IMR-90 (cell line): ENCODE results near the gene ZNF469. TPM values are rescaled to one million over a fixed set of nuclear protein-coding genes. Genes with fewer than 3 reads are reported as not detected.

Experiments
- ATAC-seq: fragments of 200-7000 bp; cut with Tn5 transposase; 2 replicates; pipeline ENCODE4 v1.9.1; 2020; ENCODE audit warnings: low read depth, mild to moderate bottlenecking, moderate library complexity
- BruUV-seq: library from RNA; stranded (reverse); fragments of 400-500 nt; replicated peaks from 2 replicates; lab custom pipeline; 2021; lab: Mats Ljungman, UMichigan
- CTCF ChIA-PET: fragments of 300-600 bp; formaldehyde crosslinking; extraction: SDS; loops from one replicate; lab custom pipeline; 2021; ENCODE audit warnings: antibody characterized with exemption; lab: Yijun Ruan, JAX
- POLR2A ChIA-PET: fragments of 300-600 bp; sonication (Branson Sonifier 250); formaldehyde crosslinking; loops from one replicate; lab custom pipeline; 2022; ENCODE audit warnings: antibody characterized with exemption; ENCODE audit not compliant: unreplicated experiment; lab: Charles Lee
- DNase-seq: peaks from one replicate; pipeline ENCODE4 v3.0.0; 2013
- H2AFZ ChIP-seq: replicated peaks from 2 replicates; pipeline ENCODE3; 2013; ENCODE audit warnings: low read length, mild to moderate bottlenecking; ENCODE audit not compliant: poor library complexity
- H2AK5ac ChIP-seq: 2 replicates; pipeline ENCODE4 v1.6.1; 2013; ENCODE audit warnings: low read depth, low read length, inconsistent platforms
- H2AK9ac ChIP-seq: replicated peaks from 2 replicates; pipeline ENCODE3; 2013; ENCODE audit warnings: mild to moderate bottlenecking, low read depth, low read length, moderate library complexity; ENCODE audit not compliant: poor library complexity
- H2BK120ac ChIP-seq: 2 replicates; pipeline ENCODE4 v1.6.1; 2013; ENCODE audit warnings: low read depth, low read length, inconsistent platforms
- H2BK15ac ChIP-seq: 3 replicates; pipeline ENCODE4 v1.6.1; 2013; ENCODE audit warnings: low read depth, low read length, inconsistent platforms
- H2BK20ac ChIP-seq: 2 replicates; pipeline ENCODE4 v1.6.1; 2013; ENCODE audit warnings: low read depth, mild to moderate bottlenecking, inconsistent platforms, low read length, moderate library complexity
- H2BK5ac ChIP-seq: 2 replicates; pipeline ENCODE4 v1.6.1; 2013; ENCODE audit warnings: mild to moderate bottlenecking, low read depth, low read length, inconsistent platforms; ENCODE audit not compliant: poor library complexity, severe bottlenecking
- H3K14ac ChIP-seq: replicated peaks from 2 replicates; pipeline ENCODE4 v1.6.1; 2013; ENCODE audit warnings: low read depth, low read length, inconsistent platforms
- H3K18ac ChIP-seq: 2 replicates; pipeline ENCODE4 v1.6.1; 2013; ENCODE audit warnings: low read depth, low read length, control low read depth
- H3K23ac ChIP-seq: 2 replicates; pipeline ENCODE4 v1.6.1; 2013; ENCODE audit warnings: low read depth, low read length, inconsistent platforms
- H3K27ac ChIP-seq: 2 replicates; pipeline ENCODE4 v1.5.1; 2013; ENCODE audit warnings: mild to moderate bottlenecking, control low read depth, low read length; ENCODE audit not compliant: insufficient read depth
- H3K27me3 ChIP-seq: 2 replicates; pipeline ENCODE4 v1.6.1; 2013; ENCODE audit warnings: low read length; ENCODE audit not compliant: control insufficient read depth, insufficient read depth
- H3K36me3 ChIP-seq: 2 replicates; pipeline ENCODE4 v1.6.1; 2013; ENCODE audit warnings: low read length, mixed read lengths; ENCODE audit not compliant: control insufficient read depth, insufficient read depth
- H3K4ac ChIP-seq: 2 replicates; pipeline ENCODE4 v1.6.1; 2013; ENCODE audit warnings: low read depth, low read length, inconsistent platforms
- H3K4me1 ChIP-seq: 2 replicates; pipeline ENCODE4 v1.6.1; 2013; ENCODE audit warnings: low read length, mixed read lengths; ENCODE audit not compliant: control insufficient read depth, insufficient read depth
- H3K4me2 ChIP-seq: 2 replicates; pipeline ENCODE4 v1.6.1; 2013; ENCODE audit warnings: low read depth, mild to moderate bottlenecking, control low read depth, low read length, moderate library complexity
- H3K4me3 ChIP-seq: 2 replicates; pipeline ENCODE4 v1.5.1; 2013; ENCODE audit warnings: low read depth, mild to moderate bottlenecking, control low read depth, low read length, moderate library complexity; ENCODE audit not compliant: insufficient read depth
- H3K56ac ChIP-seq: 2 replicates; pipeline ENCODE4 v1.6.1; 2013; ENCODE audit warnings: low read length, inconsistent platforms; ENCODE audit not compliant: insufficient read depth; ENCODE audit errors: extremely low read depth
- H3K79me1 ChIP-seq, 2 experiments: 2 replicates each; pipeline ENCODE4 v1.6.1; 2013; ENCODE audit warnings: low read length in 2 of 2, inconsistent platforms in 1 of 2, low read depth in 1 of 2
- H3K9ac ChIP-seq: 2 replicates; pipeline ENCODE4 v1.6.1; 2013; ENCODE audit warnings: low read depth, low read length, control low read depth
- H3K9me1 ChIP-seq: 2 replicates; pipeline ENCODE4 v1.6.1; 2013; ENCODE audit warnings: low read length, inconsistent platforms; ENCODE audit not compliant: insufficient read depth
- H3K9me3 ChIP-seq: 2 replicates; pipeline ENCODE4 v1.6.1; 2013; ENCODE audit warnings: low read length; ENCODE audit not compliant: control insufficient read depth, insufficient read depth
- H4K20me1 ChIP-seq: 2 replicates; pipeline ENCODE4 v1.6.1; 2013; ENCODE audit warnings: low read length, inconsistent platforms; ENCODE audit not compliant: insufficient read depth
- H4K5ac ChIP-seq: 2 replicates; pipeline ENCODE4 v1.6.1; 2013; ENCODE audit warnings: mild to moderate bottlenecking, low read depth, low read length, control low read depth
- H4K8ac ChIP-seq, 2 experiments: 2 replicates each; pipeline ENCODE4 v1.6.1; 2013; ENCODE audit warnings: low read depth in 2 of 2, low read length in 2 of 2, control low read depth in 1 of 2, inconsistent platforms in 1 of 2
- H4K91ac ChIP-seq: 2 replicates; pipeline ENCODE4 v1.6.1; 2013; ENCODE audit warnings: low read depth, low read length, inconsistent platforms; ENCODE audit not compliant: insufficient read depth
- MXI1 ChIP-seq: IDR thresholded peaks from 2 replicates; pipeline ENCODE4 v1.6.1; 2012; ENCODE audit warnings: low read depth, mild to moderate bottlenecking, low read length, moderate library complexity, borderline replicate concordance
- NFE2L2 ChIP-seq: fragments of 150-350 bp; IDR thresholded peaks from 2 replicates; pipeline ENCODE4 v1.6.1; 2016; ENCODE audit warnings: low read depth, mild to moderate bottlenecking, low read length
- POLR2A ChIP-seq: IDR thresholded peaks from 2 replicates; pipeline ENCODE4 v1.6.1; 2012; ENCODE audit warnings: mild to moderate bottlenecking, low read depth, low read length
- WGBS, 2 experiments: methylation state at CpG; one replicate each; pipeline versions ENCODE4 v1.1.5 to v1.1.7; 2013; ENCODE audit warnings: missing lambda C conversion rate in 2 of 2; ENCODE audit not compliant: insufficient read length in 1 of 2; ENCODE audit errors: extremely low coverage in 2 of 2; 5-methylcytosine and 5-hydroxymethylcytosine counted together
- dilution Hi-C: fragments of 300-500 bp; cut with HindIII; formaldehyde crosslinking; loops from one replicate; pipeline ENCODE4 v1.14.3; 2018; ENCODE audit warnings: low sequenced_read_pairs; ENCODE audit not compliant: unreplicated experiment
- in situ Hi-C: fragments of 300-500 bp; cut with MboI; formaldehyde crosslinking; loops from 3 replicates; pipeline ENCODE4 v1.14.3; 2019; ENCODE audit warnings: low sequenced_read_pairs, inconsistent platforms, mixed read lengths
- intact Hi-C: fragments of 100-400 bp; cut with micrococcal nuclease; formaldehyde crosslinking; loops from 2 replicates; pipeline ENCODE4 v1.10.0; 2022
- polyA plus RNA-seq, 3 experiments: library from polyadenylated mRNA; depleted of rRNA; stranded (reverse); fragments of >200 nt; gene quantifications; 2 replicates each; pipeline ENCODE4 v1.2.3, GENCODE V29; 2012; ENCODE audit warnings: low replicate concordance in 1 of 3
- total RNA-seq: library from RNA; depleted of rRNA; stranded (reverse); fragments of >200 nt; gene quantifications from 2 replicates; pipeline ENCODE4 v1.2.3, GENCODE V29; 2012

ZNF469 gene
- total and polyA plus RNA-seq, 2 of the 4 experiments (the other 2 are of a cell fraction) = 1.1 to 13.3 TPM

DNA sequence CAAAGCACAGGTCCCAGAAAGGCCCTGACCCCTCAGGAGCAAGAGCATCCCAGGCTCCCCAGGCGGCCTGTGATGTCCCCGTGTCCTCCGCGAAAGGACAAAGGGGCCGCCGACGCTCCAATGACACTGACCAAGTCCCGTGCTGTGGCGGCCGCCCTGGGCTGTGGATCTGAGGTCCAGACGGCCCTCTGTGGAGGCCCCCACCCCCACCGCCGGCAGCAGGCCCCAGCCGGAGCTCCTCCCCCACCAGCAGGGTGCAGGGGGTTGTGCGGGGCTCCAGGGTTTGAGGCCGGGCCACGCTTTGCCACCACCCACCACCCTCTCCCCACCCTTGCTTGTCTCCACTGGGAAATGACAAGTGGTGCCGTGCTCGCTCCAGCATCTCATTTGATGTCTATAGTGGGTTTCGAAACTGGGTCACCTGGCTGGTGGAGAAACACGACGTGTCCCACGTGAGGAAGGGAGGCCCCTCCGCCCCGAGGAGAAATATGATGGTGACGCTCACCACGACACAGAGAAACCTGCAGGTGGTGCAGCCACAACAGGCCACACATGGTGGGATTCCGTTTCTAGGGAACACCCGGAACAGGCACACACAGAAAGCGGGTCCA is 31.2 kb upstream of the ZNF469 start:
- in situ Hi-C loops (no loop called here), dilution Hi-C loops (no loop called here), intact Hi-C loops (no loop called here)
- H3K18ac ChIP-seq = no peak overlapping the region
- H3K56ac ChIP-seq = no peak overlapping the region
- no peak overlapping the region for H3K4me3 ChIP-seq
- H2BK20ac ChIP-seq = no peak overlapping the region
- H4K20me1 ChIP-seq = no peaks in the 10 kb centered on the region; the same call in 1 of the 2 replicates
- H4K91ac ChIP-seq = peak overlapping the region; percentile 15; the same call in 1 of the 2 replicates
- no peak overlapping the region for H3K9ac ChIP-seq
- H3K27ac ChIP-seq = no peak overlapping the region
- peak overlapping the region; percentile 14 for H2AFZ ChIP-seq
- peaks cover 12% of the 10 kb centered on the region for H3K9me1 ChIP-seq
- peak overlapping the region; percentile 3; the same call in 1 of the 2 replicates for H2AK5ac ChIP-seq
- CTCF ChIA-PET = no interaction called here
- no peak overlapping the region for H3K14ac ChIP-seq
- H2BK5ac ChIP-seq = no peak overlapping the region
- peak overlapping the region; percentile 15; the same call in 1 of the 2 replicates for H2BK120ac ChIP-seq
- no peaks in the 10 kb centered on the region for H3K36me3 ChIP-seq
- no peak overlapping the region for H2BK15ac ChIP-seq
- H3K27me3 ChIP-seq = no peaks in the 10 kb centered on the region; the same call in 1 of the 2 replicates
- no peak overlapping the region for H4K5ac ChIP-seq
- no TSS peak for BruUV-seq
- 0 out of 2 replicates have a peak, but pooled peaks cover 2% of the 10 kb centered on the region for H3K4me1 ChIP-seq
- DNase-seq = no peak
- no peaks in the 10 kb centered on the region for H3K9me3 ChIP-seq
- no peak overlapping the region; the same call in 1 of the 2 replicates for H3K4ac ChIP-seq
- POLR2A ChIA-PET = no interaction called here
- ATAC-seq = no peak
- H3K23ac ChIP-seq = no peak overlapping the region
- WGBS, 2 experiments = 77% methylated on average over 23 of the region's 30 CpGs; no CpG with 5 or more reads in 1 of the 2 experiments
- H3K79me1 ChIP-seq = no peaks in the 10 kb centered on the region
- H4K8ac ChIP-seq = no peak overlapping the region
- H2AK9ac ChIP-seq = no peak overlapping the region
- no peak overlapping the region for H3K4me2 ChIP-seq
- no peak for TF ChIP-seq NFE2L2
- TF ChIP-seq MXI1 = no peak
- TF ChIP-seq POLR2A = no peak
